ENCODE measurements around the gene KANSL1L. TPM values are rescaled to one million over a fixed set of nuclear protein-coding genes. Genes with fewer than 3 reads are reported as not detected.

Gene KANSL1L
- total and polyA plus RNA-seq, 2 donors (not counting 1 experiment from before 2014, with no cell fraction given), result 7.3 to 26.1 TPM

- Histone ChIP-seq H3K9ac (ENCODE audit: insufficient read depth, low read length) (no peak overlapping the region), H4K20me1 (ENCODE audit: control insufficient read depth, extremely low read depth, insufficient read depth, low read length) (no peaks in the 10 kb centered on the region), H3K4me2 (ENCODE audit: extremely low read depth, insufficient read depth, low read length) (peak overlapping the region; percentile 15), H3K27me3 (ENCODE audit: control insufficient read depth, insufficient read depth, low read length) (no peaks in the 10 kb centered on the region), H3K9me3 (ENCODE audit: control insufficient read depth, insufficient read depth, low read depth, low read length) (no peaks in the 10 kb centered on the region), H3K79me2 (ENCODE audit: control insufficient read depth, insufficient read depth, low read length) (no peaks in the 10 kb centered on the region), H2AFZ (ENCODE audit: low read length) (no peak overlapping the region), H3K4me1 (ENCODE audit: control insufficient read depth, extremely low read depth, insufficient read depth, low read length) (no peaks in the 10 kb centered on the region), H3K36me3 (ENCODE audit: control insufficient read depth, insufficient read depth, low read length) (no peaks in the 10 kb centered on the region), H3K4me3 (replicated peaks in 1 of 4; ENCODE audit: control extremely low read depth in 1 of 4, insufficient read depth in 1 of 4, low read depth in 3 of 4, low read length in 4 of 4) (no peak overlapping the region), H3K27ac (ENCODE audit: insufficient read depth, low read length) (no peak overlapping the region)
- TF ChIP-seq CTCF (conservative IDR thresholded peaks at IDR 0.05 in 1 of 2, IDR thresholded peaks at IDR 0.05 in 1 of 2; ENCODE audit: low read depth in 1 of 2, low read length in 2 of 2) (peak; percentile 73 to 77), EZH2 (IDR thresholded peaks at IDR 0.05; ENCODE audit: low read length, missing control alignments) (no peak)
- DNase-seq (ENCODE audit: low read depth in 2 of 2), result peak; percentile 46 to 73
These were observed 98.2 kb downstream of the KANSL1L start for GRCh38 chr2:210072922-210073509.

- H3K9me3 ChIP-seq (ENCODE audit: control insufficient read depth, insufficient read depth, low read depth, low read length), result no peaks in the 10 kb centered on the region
- H3K4me2 ChIP-seq (ENCODE audit: extremely low read depth, insufficient read depth, low read length), result no peak overlapping the region
- no peaks in the 10 kb centered on the region for H4K20me1 ChIP-seq (ENCODE audit: control insufficient read depth, extremely low read depth, insufficient read depth, low read length)
- H3K4me1 ChIP-seq (ENCODE audit: control insufficient read depth, extremely low read depth, insufficient read depth, low read length), result no peaks in the 10 kb centered on the region
- no peak overlapping the region for H3K9ac ChIP-seq (ENCODE audit: insufficient read depth, low read length)
- TF ChIP-seq EZH2 (IDR thresholded peaks at IDR 0.05; ENCODE audit: low read length, missing control alignments) (no peak), CTCF (conservative IDR thresholded peaks at IDR 0.05 in 1 of 2, IDR thresholded peaks at IDR 0.05 in 1 of 2; ENCODE audit: low read depth in 1 of 2, low read length in 2 of 2) (no peak)
- H3K36me3 ChIP-seq (ENCODE audit: control insufficient read depth, insufficient read depth, low read length), result no peaks in the 10 kb centered on the region
- no peak for DNase-seq (ENCODE audit: low read depth in 2 of 2)
- H3K27me3 ChIP-seq (ENCODE audit: control insufficient read depth, insufficient read depth, low read length), result no peaks in the 10 kb centered on the region
- no peaks in the 10 kb centered on the region for H3K79me2 ChIP-seq (ENCODE audit: control insufficient read depth, insufficient read depth, low read length)
- H2AFZ ChIP-seq (ENCODE audit: low read length), result no peak overlapping the region
- no peak overlapping the region for H3K27ac ChIP-seq (ENCODE audit: insufficient read depth, low read length)
- no peak overlapping the region for H3K4me3 ChIP-seq (replicated peaks in 1 of 4; ENCODE audit: control extremely low read depth in 1 of 4, insufficient read depth in 1 of 4, low read depth in 3 of 4, low read length in 4 of 4)
These were observed 98.7 kb downstream of the KANSL1L start for GRCh38 chr2:210072493-210072892.

- no peak overlapping the region for H3K4me3 ChIP-seq (replicated peaks in 1 of 4; ENCODE audit: control extremely low read depth in 1 of 4, insufficient read depth in 1 of 4, low read depth in 3 of 4, low read length in 4 of 4)
These were observed 107.9 kb downstream of the KANSL1L start for GRCh38 chr2:210063306-210063705.

More at GRCh38 chr2:210063306-210063705, 107.9 kb downstream of the KANSL1L start:
- Histone ChIP-seq H3K9me3 (ENCODE audit: control insufficient read depth, insufficient read depth, low read depth, low read length) (no peaks in the 10 kb centered on the region), H4K20me1 (ENCODE audit: control insufficient read depth, extremely low read depth, insufficient read depth, low read length) (no peaks in the 10 kb centered on the region), H3K79me2 (ENCODE audit: control insufficient read depth, insufficient read depth, low read length) (no peaks in the 10 kb centered on the region), H3K9ac (ENCODE audit: insufficient read depth, low read length) (no peak overlapping the region), H3K4me2 (ENCODE audit: extremely low read depth, insufficient read depth, low read length) (no peak overlapping the region), H2AFZ (ENCODE audit: low read length) (no peak overlapping the region), H3K27me3 (ENCODE audit: control insufficient read depth, insufficient read depth, low read length) (no peaks in the 10 kb centered on the region), H3K27ac (ENCODE audit: insufficient read depth, low read length) (no peak overlapping the region), H3K4me1 (ENCODE audit: control insufficient read depth, extremely low read depth, insufficient read depth, low read length) (no peaks in the 10 kb centered on the region), H3K36me3 (ENCODE audit: control insufficient read depth, insufficient read depth, low read length) (no peaks in the 10 kb centered on the region)
- DNase-seq (ENCODE audit: low read depth in 2 of 2), result no peak
- TF ChIP-seq EZH2 (IDR thresholded peaks at IDR 0.05; ENCODE audit: low read length, missing control alignments) (no peak), CTCF (conservative IDR thresholded peaks at IDR 0.05 in 1 of 2, IDR thresholded peaks at IDR 0.05 in 1 of 2; ENCODE audit: low read depth in 1 of 2, low read length in 2 of 2) (no peak)

All from fibroblast of lung (primary cell).